Measurements from ENCODE around the gene CD37. TPM values are rescaled to one million over a fixed set of nuclear protein-coding genes. Genes with fewer than 3 reads are reported as not detected.
"Not testable (repeated sequence)": the region's sequence is repeated elsewhere in the genome, so short reads cannot be mapped to it uniquely, and the experiment has no call there.

The CD37 gene
- total and polyA plus RNA-seq, 2 experiments from 2014 or later, result 106 TPM; not detected in 1

GRCh38 chr19:49328741-49329140 is 6.5 kb upstream of the CD37 start:
- ATAC-seq (no peak), DNase-seq (ENCODE audit: low spot score) (no peak)
- Mint-ChIP-seq H3K36me3 (ENCODE audit: low read depth) (no peaks in the 10 kb centered on the region; the same call in 2 of the 3 replicates), H3K4me3 (no peak overlapping the region), H3K9me3 (no peaks in the 10 kb centered on the region; the same call in 2 of the 3 replicates), H3K27ac (no peak overlapping the region), H3K4me1 (peaks cover 3% of the 10 kb centered on the region; the same call in 1 of the 3 replicates), H3K27me3 (ENCODE audit: insufficient read depth, low read depth, poor library complexity) (peaks cover 8% of the 10 kb centered on the region)
- Histone ChIP-seq H2AFZ (no peak overlapping the region), H4K20me1 (replicated peaks; ENCODE audit: insufficient read depth) (no peaks in the 10 kb centered on the region), H3K4me2 (no peak overlapping the region), H3F3A (replicated peaks; ENCODE audit: low read depth) (0 out of 2 replicates have a peak, but pooled peaks cover 3% of the 10 kb centered on the region), H3K27me3 (ENCODE audit: insufficient read depth) (no peaks in the 10 kb centered on the region), H3K9me2 (ENCODE audit: insufficient read depth) (no peaks in the 10 kb centered on the region), H3K36me3 (ENCODE audit: insufficient read depth) (no peaks in the 10 kb centered on the region), H3K4me3 (no peak overlapping the region), H3K4me1 (ENCODE audit: insufficient read depth) (no peaks in the 10 kb centered on the region), H3K79me2 (replicated peaks; ENCODE audit: insufficient read depth) (no peaks in the 10 kb centered on the region), H3K27ac (ENCODE audit: low read depth) (no peak overlapping the region)
- TF ChIP-seq NANOG (IDR thresholded peaks at IDR 0.05; ENCODE audit: borderline replicate concordance), result no peak
- no peak for TF ChIP-seq POLR2AphosphoS5 (IDR thresholded peaks at IDR 0.05; ENCODE audit: low read depth)
- TF ChIP-seq, protein P1, sequence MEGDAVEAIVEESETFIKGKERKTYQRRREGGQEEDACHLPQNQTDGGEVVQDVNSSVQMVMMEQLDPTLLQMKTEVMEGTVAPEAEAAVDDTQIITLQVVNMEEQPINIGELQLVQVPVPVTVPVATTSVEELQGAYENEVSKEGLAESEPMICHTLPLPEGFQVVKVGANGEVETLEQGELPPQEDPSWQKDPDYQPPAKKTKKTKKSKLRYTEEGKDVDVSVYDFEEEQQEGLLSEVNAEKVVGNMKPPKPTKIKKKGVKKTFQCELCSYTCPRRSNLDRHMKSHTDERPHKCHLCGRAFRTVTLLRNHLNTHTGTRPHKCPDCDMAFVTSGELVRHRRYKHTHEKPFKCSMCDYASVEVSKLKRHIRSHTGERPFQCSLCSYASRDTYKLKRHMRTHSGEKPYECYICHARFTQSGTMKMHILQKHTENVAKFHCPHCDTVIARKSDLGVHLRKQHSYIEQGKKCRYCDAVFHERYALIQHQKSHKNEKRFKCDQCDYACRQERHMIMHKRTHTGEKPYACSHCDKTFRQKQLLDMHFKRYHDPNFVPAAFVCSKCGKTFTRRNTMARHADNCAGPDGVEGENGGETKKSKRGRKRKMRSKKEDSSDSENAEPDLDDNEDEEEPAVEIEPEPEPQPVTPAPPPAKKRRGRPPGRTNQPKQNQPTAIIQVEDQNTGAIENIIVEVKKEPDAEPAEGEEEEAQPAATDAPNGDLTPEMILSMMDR (conservative IDR thresholded peaks at IDR 0.05; ENCODE audit: low read depth in 2 of 2), result no peak
- TF ChIP-seq EZH2phosphoT487 (IDR thresholded peaks at IDR 0.05; ENCODE audit: unreplicated experiment), result no peak
- no peak for TF ChIP-seq EZH2 (IDR thresholded peaks at IDR 0.05; ENCODE audit: low read depth, unreplicated experiment)

GRCh38 chr19:49331187-49331586 is 4.0 kb upstream of the CD37 start:
- H3K4me1 Mint-ChIP-seq; H3K4me3 ChIP-seq; H3K9me3 Mint-ChIP-seq; H3K36me3 ChIP-seq (ENCODE audit: insufficient read depth); DNase-seq (ENCODE audit: low spot score); H3K27me3 ChIP-seq (ENCODE audit: insufficient read depth); H3K27ac Mint-ChIP-seq; H3K79me2 ChIP-seq (replicated peaks; ENCODE audit: insufficient read depth); H2AFZ ChIP-seq; H4K20me1 ChIP-seq (replicated peaks; ENCODE audit: insufficient read depth); H3K9me2 ChIP-seq (ENCODE audit: insufficient read depth); H3F3A ChIP-seq (replicated peaks; ENCODE audit: low read depth); ATAC-seq; H3K36me3 Mint-ChIP-seq (ENCODE audit: low read depth); H3K27ac ChIP-seq (ENCODE audit: low read depth); H3K4me1 ChIP-seq (ENCODE audit: insufficient read depth); H3K4me2 ChIP-seq: not testable (repeated sequence)
- Mint-ChIP-seq H3K27me3 (ENCODE audit: insufficient read depth, low read depth, poor library complexity) (peaks cover 16% of the 10 kb centered on the region), H3K4me3 (peak overlapping the region; percentile 44)

GRCh38 chr19:49331616-49332055 is 3.6 kb upstream of the CD37 start:
- Mint-ChIP-seq H3K4me1 (peaks cover 10% of the 10 kb centered on the region), H3K36me3 (ENCODE audit: low read depth) (no peaks in the 10 kb centered on the region; the same call in 1 of the 3 replicates), H3K27ac (no peak overlapping the region), H3K4me3 (peak overlapping the region; percentile 44), H3K27me3 (ENCODE audit: insufficient read depth, low read depth, poor library complexity) (peaks cover 18% of the 10 kb centered on the region), H3K9me3 (no peaks in the 10 kb centered on the region; the same call in 2 of the 3 replicates)
- Histone ChIP-seq H2AFZ (no peak overlapping the region), H3K36me3 (ENCODE audit: insufficient read depth) (no peaks in the 10 kb centered on the region), H3K9me2 (ENCODE audit: insufficient read depth) (no peaks in the 10 kb centered on the region), H3K4me2 (no peak overlapping the region), H3K4me1 (ENCODE audit: insufficient read depth) (no peaks in the 10 kb centered on the region), H3K27me3 (ENCODE audit: insufficient read depth) (peaks cover 10% of the 10 kb centered on the region; the same call in 1 of the 2 replicates), H3K4me3 (no peak overlapping the region), H3K27ac (ENCODE audit: low read depth) (no peak overlapping the region), H3K79me2 (replicated peaks; ENCODE audit: insufficient read depth) (no peaks in the 10 kb centered on the region), H4K20me1 (replicated peaks; ENCODE audit: insufficient read depth) (no peaks in the 10 kb centered on the region), H3F3A (replicated peaks; ENCODE audit: low read depth) (0 out of 2 replicates have a peak, but pooled peaks cover 3% of the 10 kb centered on the region)
- DNase-seq (ENCODE audit: low spot score), result peak; percentile 74
- peak; percentile 91 for ATAC-seq
- TF ChIP-seq POLR2AphosphoS5 (IDR thresholded peaks at IDR 0.05; ENCODE audit: low read depth) (no peak), STAT1 (IDR thresholded peaks at IDR 0.05; ENCODE audit: unreplicated experiment) (no peak), ETS1 (IDR thresholded peaks at IDR 0.05) (0 out of 2 replicates have a peak, but pooled peaks have one; percentile 30), JUNB (IDR thresholded peaks at IDR 0.05; ENCODE audit: unreplicated experiment) (no peak), ZNF114 (CRISPR knock-in tag; IDR thresholded peaks at IDR 0.05) (no peak)

- H3K27me3 Mint-ChIP-seq (ENCODE audit: insufficient read depth, low read depth, poor library complexity), result peaks cover 27% of the 10 kb centered on the region
- H3K36me3 ChIP-seq (ENCODE audit: insufficient read depth); H2AFZ ChIP-seq; ATAC-seq; H3K9me3 Mint-ChIP-seq; H3K36me3 Mint-ChIP-seq (ENCODE audit: low read depth); H3K9me2 ChIP-seq (ENCODE audit: insufficient read depth); H3K79me2 ChIP-seq (replicated peaks; ENCODE audit: insufficient read depth); H4K20me1 ChIP-seq (replicated peaks; ENCODE audit: insufficient read depth); H3K4me3 ChIP-seq; H3K27ac Mint-ChIP-seq; H3K27ac ChIP-seq (ENCODE audit: low read depth); H3K4me3 Mint-ChIP-seq; H3K4me2 ChIP-seq; H3F3A ChIP-seq (replicated peaks; ENCODE audit: low read depth); H3K4me1 ChIP-seq (ENCODE audit: insufficient read depth); DNase-seq (ENCODE audit: low spot score): not testable (repeated sequence)
- H3K27me3 ChIP-seq (ENCODE audit: insufficient read depth), result peaks cover 22% of the 10 kb centered on the region
- peaks cover 13% of the 10 kb centered on the region for H3K4me1 Mint-ChIP-seq
Observed at GRCh38 chr19:49332691-49333417, 2.4 kb upstream of the CD37 start.

Measured in GM23338 (cell line).